HEK293 (cell line): ENCODE results near the gene CDH22.

Source experiments
- BCL11B ChIP-seq: fragments of 450-650 bp; formaldehyde crosslinking; IDR thresholded peaks from 2 replicates; pipeline ENCODE4 v1.5.1; 2016; ENCODE audit warnings: low read depth, missing biosample characterization, missing genetic modification characterization
- EGR2 ChIP-seq: fragments of 450-650 bp; formaldehyde crosslinking; IDR thresholded peaks from 2 replicates; pipeline ENCODE4 v1.5.1; 2016; ENCODE audit warnings: low read depth, missing biosample characterization, missing genetic modification characterization
- GLIS1 ChIP-seq: fragments of 450-650 bp; formaldehyde crosslinking; IDR thresholded peaks from 2 replicates; pipeline ENCODE4 v1.5.1; 2016; ENCODE audit warnings: missing biosample characterization, missing genetic modification characterization
- KLF10 ChIP-seq: fragments of 450-650 bp; IDR thresholded peaks from 2 replicates; pipeline ENCODE4 v1.5.1; 2018; ENCODE audit warnings: missing biosample characterization, mild to moderate bottlenecking, missing genetic modification characterization
- KLF7 ChIP-seq: fragments of 450-650 bp; formaldehyde crosslinking; IDR thresholded peaks from 2 replicates; pipeline ENCODE4 v1.5.1; 2016; ENCODE audit warnings: missing biosample characterization, missing genetic modification characterization, borderline replicate concordance
- KLF8 ChIP-seq: fragments of 450-650 bp; formaldehyde crosslinking; IDR thresholded peaks from 2 replicates; pipeline ENCODE4 v1.5.1; 2016; ENCODE audit warnings: missing biosample characterization, missing genetic modification characterization
- MYNN ChIP-seq: fragments of 450-650 bp; formaldehyde crosslinking; IDR thresholded peaks from 2 replicates; pipeline ENCODE4 v1.5.1; 2016; ENCODE audit warnings: missing biosample characterization, missing genetic modification characterization, borderline replicate concordance
- OSR2 ChIP-seq: fragments of 450-650 bp; formaldehyde crosslinking; IDR thresholded peaks from 2 replicates; pipeline ENCODE4 v1.5.1; 2016; ENCODE audit warnings: missing biosample characterization, missing genetic modification characterization
- PRDM1 ChIP-seq: fragments of 450-650 bp; formaldehyde crosslinking; IDR thresholded peaks from 2 replicates; pipeline ENCODE4; 2016; ENCODE audit warnings: missing biosample characterization, missing genetic modification characterization
- REPIN1 ChIP-seq: fragments of 450-650 bp; formaldehyde crosslinking; IDR thresholded peaks from 2 replicates; pipeline ENCODE4 v1.5.1; 2017; ENCODE audit warnings: missing biosample characterization, missing genetic modification characterization, low read depth
- SCRT2 ChIP-seq: fragments of 450-650 bp; formaldehyde crosslinking; IDR thresholded peaks from 2 replicates; pipeline ENCODE4 v1.5.1; 2016; ENCODE audit warnings: missing biosample characterization, missing genetic modification characterization
- ZBTB17 ChIP-seq: fragments of 450-650 bp; formaldehyde crosslinking; IDR thresholded peaks from 2 replicates; pipeline ENCODE4 v1.5.1; 2016; ENCODE audit warnings: missing biosample characterization, missing genetic modification characterization
- ZFHX2 ChIP-seq: fragments of 450-650 bp; formaldehyde crosslinking; conservative IDR thresholded peaks from 2 replicates; pipeline ENCODE4 v1.5.1; 2016; ENCODE audit warnings: missing biosample characterization, missing genetic modification characterization
- ZFP69B ChIP-seq: fragments of 450-650 bp; formaldehyde crosslinking; IDR thresholded peaks from 2 replicates; pipeline ENCODE4 v1.5.1; 2016; ENCODE audit warnings: missing biosample characterization, missing genetic modification characterization
- ZNF121 ChIP-seq: fragments of 450-650 bp; formaldehyde crosslinking; IDR thresholded peaks from 2 replicates; pipeline ENCODE4 v1.5.1; 2016; ENCODE audit warnings: missing biosample characterization, missing genetic modification characterization
- ZNF19 ChIP-seq: fragments of 450-650 bp; formaldehyde crosslinking; IDR thresholded peaks from 2 replicates; pipeline ENCODE4; 2016; ENCODE audit warnings: missing biosample characterization, missing genetic modification characterization, low read depth
- ZNF214 ChIP-seq: fragments of 450-650 bp; formaldehyde crosslinking; IDR thresholded peaks from 2 replicates; pipeline ENCODE4 v1.5.1; 2017; ENCODE audit warnings: missing biosample characterization, mild to moderate bottlenecking, missing genetic modification characterization, borderline replicate concordance
- ZNF223 ChIP-seq: fragments of 450-650 bp; formaldehyde crosslinking; IDR thresholded peaks from 2 replicates; pipeline ENCODE4 v1.5.1; 2016; ENCODE audit warnings: missing biosample characterization, missing genetic modification characterization
- ZNF274 ChIP-seq, 2 experiments: fragments of 200-500 bp in 1 of 2; fragments of 450-650 bp in 1 of 2; sonication (Bioruptor generic) in 1 of 2; formaldehyde crosslinking in 1 of 2; IDR thresholded peaks; 2 replicates each; pipeline versions ENCODE4 v1.5.1 to v1.6.1; 2014 to 2016; ENCODE audit warnings: borderline replicate concordance in 1 of 2, inconsistent platforms in 1 of 2, low read length in 1 of 2, missing biosample characterization in 1 of 2, missing genetic modification characterization in 1 of 2
- ZNF292 ChIP-seq: fragments of 450-650 bp; formaldehyde crosslinking; IDR thresholded peaks from 2 replicates; pipeline ENCODE4 v1.5.1; 2016; ENCODE audit warnings: low read depth, missing biosample characterization, missing genetic modification characterization, borderline replicate concordance
- ZNF324 ChIP-seq: fragments of 450-650 bp; formaldehyde crosslinking; IDR thresholded peaks from 2 replicates; pipeline ENCODE4 v1.5.1; 2016; ENCODE audit warnings: missing biosample characterization, missing genetic modification characterization
- ZNF366 ChIP-seq: fragments of 450-650 bp; formaldehyde crosslinking; conservative IDR thresholded peaks from 2 replicates; pipeline ENCODE4 v1.5.1; 2016; ENCODE audit warnings: missing biosample characterization, missing genetic modification characterization
- ZNF416 ChIP-seq: fragments of 450-650 bp; formaldehyde crosslinking; IDR thresholded peaks from 2 replicates; pipeline ENCODE4 v1.5.1; 2016; ENCODE audit warnings: missing biosample characterization, missing genetic modification characterization
- ZNF501 ChIP-seq: fragments of 450-650 bp; formaldehyde crosslinking; IDR thresholded peaks from 2 replicates; pipeline ENCODE4 v1.5.1; 2016; ENCODE audit warnings: missing biosample characterization, missing genetic modification characterization
- ZNF560 ChIP-seq: fragments of 450-650 bp; formaldehyde crosslinking; IDR thresholded peaks from 2 replicates; pipeline ENCODE4 v1.5.1; 2017; ENCODE audit warnings: missing biosample characterization, missing genetic modification characterization, borderline replicate concordance
- ZNF621 ChIP-seq: fragments of 450-650 bp; formaldehyde crosslinking; IDR thresholded peaks from 2 replicates; pipeline ENCODE4 v1.5.1; 2017; ENCODE audit warnings: missing biosample characterization, missing genetic modification characterization
- ZNF658 ChIP-seq: fragments of 450-650 bp; formaldehyde crosslinking; IDR thresholded peaks from 2 replicates; pipeline ENCODE4; 2016; ENCODE audit warnings: missing biosample characterization, missing genetic modification characterization
- ZSCAN16 ChIP-seq: fragments of 450-650 bp; formaldehyde crosslinking; IDR thresholded peaks from 2 replicates; pipeline ENCODE4 v1.5.1; 2016; ENCODE audit warnings: missing biosample characterization, missing genetic modification characterization
- ZSCAN23 ChIP-seq: fragments of 450-650 bp; formaldehyde crosslinking; IDR thresholded peaks from 2 replicates; pipeline ENCODE4 v1.5.1; 2016; ENCODE audit warnings: missing biosample characterization, missing genetic modification characterization
- TF ChIP-seq, protein P1 (sequence below): fragments of 450-650 bp; formaldehyde crosslinking; IDR thresholded peaks from 2 replicates; pipeline ENCODE4 v1.5.1; 2016; ENCODE audit warnings: missing biosample characterization, missing genetic modification characterization
- TF ChIP-seq, protein P2 (sequence below): fragments of 450-650 bp; formaldehyde crosslinking; IDR thresholded peaks from 2 replicates; pipeline ENCODE4 v1.5.1; 2016; ENCODE audit warnings: missing biosample characterization, missing genetic modification characterization, low read depth
- TF ChIP-seq, protein P3 (sequence below): fragments of 450-650 bp; formaldehyde crosslinking; IDR thresholded peaks from 2 replicates; pipeline ENCODE4 v1.5.1; 2017; ENCODE audit warnings: missing biosample characterization, mild to moderate bottlenecking, missing genetic modification characterization, moderate library complexity
- TF ChIP-seq, protein P4 (sequence below): fragments of 450-650 bp; formaldehyde crosslinking; IDR thresholded peaks from 2 replicates; pipeline ENCODE4 v1.5.1; 2016; ENCODE audit warnings: missing biosample characterization, missing genetic modification characterization

Gene CDH22

DNA sequence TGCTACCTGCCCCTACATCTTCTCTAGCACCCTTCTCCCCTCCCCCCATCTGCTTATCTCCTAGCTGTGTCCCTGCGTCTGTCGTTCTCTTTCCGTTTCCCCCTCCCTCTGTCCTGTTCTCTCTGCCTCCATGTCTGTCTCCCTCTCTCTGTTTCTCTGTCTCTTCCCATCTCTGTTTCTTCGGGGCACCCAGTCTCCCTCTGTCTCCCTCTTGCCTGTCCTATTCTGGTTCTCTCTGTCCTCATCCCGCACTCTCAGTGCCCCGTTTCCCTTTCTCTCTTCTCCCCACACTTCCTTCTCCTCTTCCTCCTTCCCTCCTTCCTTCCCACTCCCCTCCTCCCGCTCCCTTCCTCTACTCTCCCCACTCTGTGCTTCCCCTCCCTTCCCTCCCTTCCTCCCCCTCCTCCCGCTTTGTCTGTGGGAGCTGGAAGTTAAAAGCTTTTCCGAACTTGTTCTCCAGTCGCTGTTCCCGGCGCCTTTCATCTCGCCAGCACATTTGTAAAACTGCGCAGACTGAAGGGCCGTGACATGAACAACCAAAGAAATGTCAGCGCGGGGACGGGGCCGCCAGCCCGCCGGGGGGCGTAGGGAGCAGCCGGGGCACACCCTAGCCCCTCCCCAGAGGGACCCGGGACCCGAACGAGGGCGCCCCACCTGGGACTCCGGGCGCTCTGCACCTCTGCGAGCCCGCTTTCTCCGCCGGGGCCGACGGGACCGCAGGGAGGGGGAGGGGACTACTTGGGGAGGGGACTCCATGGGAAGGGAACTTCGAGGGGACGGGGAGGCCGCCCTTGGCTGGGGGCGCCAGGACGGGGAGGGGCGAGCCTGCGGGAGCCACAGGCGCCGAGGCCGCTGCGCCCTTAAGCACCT, 4.0 kb upstream of the CDH22 start (continued):
- peak; percentile 84 for TF ChIP-seq EGR2 (tag by site-specific recombination)
- TF ChIP-seq ZNF416 (tag by site-specific recombination), result no peak
- TF ChIP-seq ZNF223 (tag by site-specific recombination), result no peak
- no peak for TF ChIP-seq ZSCAN23 (tag by site-specific recombination)
- TF ChIP-seq, protein P1, sequence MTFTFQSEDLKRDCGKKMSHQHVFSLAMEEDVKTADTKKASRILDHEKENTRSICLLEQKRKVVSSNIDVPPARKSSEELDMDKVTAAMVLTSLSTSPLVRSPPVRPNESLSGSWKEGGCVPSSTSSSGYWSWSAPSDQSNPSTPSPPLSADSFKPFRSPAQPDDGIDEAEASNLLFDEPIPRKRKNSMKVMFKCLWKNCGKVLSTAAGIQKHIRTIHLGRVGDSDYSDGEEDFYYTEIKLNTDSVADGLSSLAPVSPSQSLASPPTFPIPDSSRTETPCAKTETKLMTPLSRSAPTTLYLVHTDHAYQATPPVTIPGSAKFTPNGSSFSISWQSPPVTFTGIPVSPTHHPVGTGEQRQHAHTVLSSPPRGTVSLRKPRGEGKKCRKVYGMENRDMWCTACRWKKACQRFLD (tag by site-specific recombination), result no peak
- no peak for TF ChIP-seq ZNF621 (tag by site-specific recombination)
- TF ChIP-seq ZNF274 (IDR thresholded peaks at IDR 0.05; ENCODE audit: low read length), result no peak
- TF ChIP-seq ZNF274 (tag by site-specific recombination; IDR thresholded peaks at IDR 0.05; ENCODE audit: borderline replicate concordance), result no peak
- TF ChIP-seq ZNF501 (tag by site-specific recombination), result no peak
- no peak for TF ChIP-seq BCL11B
- no peak for TF ChIP-seq KLF7
- no peak for TF ChIP-seq ZNF121 (tag by site-specific recombination)
- TF ChIP-seq ZSCAN16, result no peak; the same call in 1 of the 2 replicates
- TF ChIP-seq, protein P2, sequence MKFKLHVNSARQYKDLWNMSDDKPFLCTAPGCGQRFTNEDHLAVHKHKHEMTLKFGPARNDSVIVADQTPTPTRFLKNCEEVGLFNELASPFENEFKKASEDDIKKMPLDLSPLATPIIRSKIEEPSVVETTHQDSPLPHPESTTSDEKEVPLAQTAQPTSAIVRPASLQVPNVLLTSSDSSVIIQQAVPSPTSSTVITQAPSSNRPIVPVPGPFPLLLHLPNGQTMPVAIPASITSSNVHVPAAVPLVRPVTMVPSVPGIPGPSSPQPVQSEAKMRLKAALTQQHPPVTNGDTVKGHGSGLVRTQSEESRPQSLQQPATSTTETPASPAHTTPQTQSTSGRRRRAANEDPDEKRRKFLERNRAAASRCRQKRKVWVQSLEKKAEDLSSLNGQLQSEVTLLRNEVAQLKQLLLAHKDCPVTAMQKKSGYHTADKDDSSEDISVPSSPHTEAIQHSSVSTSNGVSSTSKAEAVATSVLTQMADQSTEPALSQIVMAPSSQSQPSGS, result no peak
- TF ChIP-seq ZFP69B (tag by site-specific recombination), result no peak
- TF ChIP-seq ZNF366 (tag by site-specific recombination), result peak; percentile 96
- TF ChIP-seq ZNF324 (tag by site-specific recombination), result no peak
- no peak for TF ChIP-seq ZNF292 (tag by site-specific recombination)
- no peak for TF ChIP-seq ZNF658
- no peak for TF ChIP-seq ZNF214
- TF ChIP-seq OSR2, result no peak
- no peak for TF ChIP-seq ZNF560
- TF ChIP-seq KLF10, result no peak
- TF ChIP-seq, protein P3, sequence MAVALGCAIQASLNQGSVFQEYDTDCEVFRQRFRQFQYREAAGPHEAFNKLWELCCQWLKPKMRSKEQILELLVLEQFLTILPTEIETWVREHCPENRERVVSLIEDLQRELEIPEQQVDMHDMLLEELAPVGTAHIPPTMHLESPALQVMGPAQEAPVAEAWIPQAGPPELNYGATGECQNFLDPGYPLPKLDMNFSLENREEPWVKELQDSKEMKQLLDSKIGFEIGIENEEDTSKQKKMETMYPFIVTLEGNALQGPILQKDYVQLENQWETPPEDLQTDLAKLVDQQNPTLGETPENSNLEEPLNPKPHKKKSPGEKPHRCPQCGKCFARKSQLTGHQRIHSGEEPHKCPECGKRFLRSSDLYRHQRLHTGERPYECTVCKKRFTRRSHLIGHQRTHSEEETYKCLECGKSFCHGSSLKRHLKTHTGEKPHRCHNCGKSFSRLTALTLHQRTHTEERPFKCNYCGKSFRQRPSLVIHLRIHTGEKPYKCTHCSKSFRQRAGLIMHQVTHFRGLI (tag by site-specific recombination), result no peak
- TF ChIP-seq ZFHX2 (tag by site-specific recombination), result peak; percentile 35; the same call in 1 of the 2 replicates
- peak; percentile 78 for TF ChIP-seq PRDM1 (tag by site-specific recombination)
- peak; percentile 93 for TF ChIP-seq ZBTB17 (tag by site-specific recombination)
- no peak for TF ChIP-seq MYNN (tag by site-specific recombination)
- no peak for TF ChIP-seq KLF8
- TF ChIP-seq SCRT2 (tag by site-specific recombination), result no peak
- TF ChIP-seq ZNF19, result no peak
- 0 out of 2 replicates have a peak, but pooled peaks have one; percentile 20 for TF ChIP-seq GLIS1 (tag by site-specific recombination)
- no peak for TF ChIP-seq REPIN1 (tag by site-specific recombination)
- TF ChIP-seq, protein P4, sequence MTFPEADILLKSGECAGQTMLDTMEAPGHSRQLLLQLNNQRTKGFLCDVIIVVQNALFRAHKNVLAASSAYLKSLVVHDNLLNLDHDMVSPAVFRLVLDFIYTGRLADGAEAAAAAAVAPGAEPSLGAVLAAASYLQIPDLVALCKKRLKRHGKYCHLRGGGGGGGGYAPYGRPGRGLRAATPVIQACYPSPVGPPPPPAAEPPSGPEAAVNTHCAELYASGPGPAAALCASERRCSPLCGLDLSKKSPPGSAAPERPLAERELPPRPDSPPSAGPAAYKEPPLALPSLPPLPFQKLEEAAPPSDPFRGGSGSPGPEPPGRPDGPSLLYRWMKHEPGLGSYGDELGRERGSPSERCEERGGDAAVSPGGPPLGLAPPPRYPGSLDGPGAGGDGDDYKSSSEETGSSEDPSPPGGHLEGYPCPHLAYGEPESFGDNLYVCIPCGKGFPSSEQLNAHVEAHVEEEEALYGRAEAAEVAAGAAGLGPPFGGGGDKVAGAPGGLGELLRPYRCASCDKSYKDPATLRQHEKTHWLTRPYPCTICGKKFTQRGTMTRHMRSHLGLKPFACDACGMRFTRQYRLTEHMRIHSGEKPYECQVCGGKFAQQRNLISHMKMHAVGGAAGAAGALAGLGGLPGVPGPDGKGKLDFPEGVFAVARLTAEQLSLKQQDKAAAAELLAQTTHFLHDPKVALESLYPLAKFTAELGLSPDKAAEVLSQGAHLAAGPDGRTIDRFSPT (tag by site-specific recombination), result no peak
